Left lung (tissue), 10 donors: ENCODE measurements around the gene HES7. TPM values are rescaled to one million over a fixed set of nuclear protein-coding genes. Genes with fewer than 3 reads are reported as not detected.

Source experiments
- ATAC-seq: fragments of 200-7000 bp; cut with Tn5 transposase; one replicate; pipeline ENCODE4 v1.9.1; 2020; ENCODE audit warnings: moderate library complexity
- DNase-seq, 4 donors: peaks; one replicate each; pipeline ENCODE4 v3.0.0-alpha.2; 2013 to 2020
- H3K27ac ChIP-seq, 2 donors: fragments of 200-600 bp; sonication (generic) in 1 of 2; one replicate each; pipeline versions ENCODE4 v1.5.0 to v1.8.0; 2020 to 2021
- H3K27me3 ChIP-seq, 2 donors: fragments of 200-600 bp; sonication (generic) in 1 of 2; one replicate each; pipeline versions ENCODE4 v1.5.0 to v1.8.0; 2020 to 2021
- H3K36me3 ChIP-seq, 2 donors: fragments of 200-600 bp; sonication (generic) in 1 of 2; one replicate each; pipeline versions ENCODE4 v1.5.0 to v1.8.0; 2020 to 2021
- H3K4me1 ChIP-seq, 2 donors: fragments of 200-600 bp; one replicate each; pipeline ENCODE4 v1.8.0; 2021
- H3K4me3 ChIP-seq, 2 donors: fragments of 200-600 bp; sonication (generic) in 1 of 2; one replicate each; pipeline versions ENCODE4 v1.5.0 to v1.8.0; 2020 to 2021; ENCODE audit warnings: mild to moderate bottlenecking in 1 of 2
- H3K9me3 ChIP-seq, 2 donors: fragments of 200-600 bp; sonication (generic) in 1 of 2; one replicate each; pipeline versions ENCODE4 v1.5.0 to v1.8.0; 2020 to 2021
- intact Hi-C, 2 donors: fragments of 100-400 bp; cut with DNase I; formaldehyde crosslinking; loops; one replicate each; pipeline versions ENCODE4 v1.11.2 to v1.14.2; 2022
- polyA plus RNA-seq, 6 donors: library from polyadenylated mRNA; unstranded; fragments of 120-200 nt; gene quantifications; one replicate each; pipeline ENCODE4 v1.2.1, GENCODE V29; 2013; ENCODE audit not compliant: insufficient read length in 6 of 6
- total RNA-seq, 2 donors: library from RNA; stranded (reverse); fragmentation: NEBNext Ultra II Directional; extraction: Animal tissue kit (Norgen Biotek cat#: 25700); gene quantifications; one replicate each; pipeline ENCODE4 v1.2.1, GENCODE V29; 2021
- TF ChIP-seq, protein P1 (sequence below), 2 donors: fragments of 200-600 bp; sonication (generic) in 1 of 2; IDR thresholded peaks; one replicate each; pipeline versions ENCODE4 v1.5.0 to v1.8.0; 2021; ENCODE audit warnings: antibody characterized with exemption in 2 of 2
- donor health status: DM: no; HTN: yes; CAD: no.
- donor health status: DM: no; HTN: no; CAD: no.

The HES7 gene
- total and polyA plus RNA-seq, 8 donors: 0.10 to 0.52 (median 0.20) TPM; not detected in 5

DNA sequence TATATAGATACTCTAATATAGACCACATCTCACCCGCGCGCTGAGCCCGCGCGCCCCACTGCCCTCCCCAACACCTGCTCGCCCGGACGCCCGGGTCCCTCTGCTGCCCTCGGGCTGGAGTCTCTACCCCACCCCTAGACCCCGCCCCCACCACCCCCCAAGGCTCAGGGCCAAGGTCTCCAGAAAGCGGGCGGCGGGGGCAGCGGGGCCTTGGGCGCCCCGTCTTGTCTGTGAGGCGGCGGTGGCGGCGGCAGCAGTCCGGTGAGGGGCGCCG lies 2.6 kb downstream of the HES7 start:
- intact Hi-C loops: loop anchor here in 1 of 2 donors (10.0 kb wide), 1 partner anchor 63 kb away; no protein-coding TSS in a partner anchor
- Histone ChIP-seq H3K36me3 (no peaks in the 10 kb centered on the region), H3K4me3 (peak overlapping the region; percentile 33 to 49), H3K9me3 (no peaks in the 10 kb centered on the region), H3K27me3 (peaks cover 41 to 85% of the 10 kb centered on the region in 2 donors), H3K27ac (no peak overlapping the region), H3K4me1 (peaks cover 41 to 91% of the 10 kb centered on the region in 2 donors)
- ATAC-seq (no peak), DNase-seq (no peak)
- TF ChIP-seq, protein P1, sequence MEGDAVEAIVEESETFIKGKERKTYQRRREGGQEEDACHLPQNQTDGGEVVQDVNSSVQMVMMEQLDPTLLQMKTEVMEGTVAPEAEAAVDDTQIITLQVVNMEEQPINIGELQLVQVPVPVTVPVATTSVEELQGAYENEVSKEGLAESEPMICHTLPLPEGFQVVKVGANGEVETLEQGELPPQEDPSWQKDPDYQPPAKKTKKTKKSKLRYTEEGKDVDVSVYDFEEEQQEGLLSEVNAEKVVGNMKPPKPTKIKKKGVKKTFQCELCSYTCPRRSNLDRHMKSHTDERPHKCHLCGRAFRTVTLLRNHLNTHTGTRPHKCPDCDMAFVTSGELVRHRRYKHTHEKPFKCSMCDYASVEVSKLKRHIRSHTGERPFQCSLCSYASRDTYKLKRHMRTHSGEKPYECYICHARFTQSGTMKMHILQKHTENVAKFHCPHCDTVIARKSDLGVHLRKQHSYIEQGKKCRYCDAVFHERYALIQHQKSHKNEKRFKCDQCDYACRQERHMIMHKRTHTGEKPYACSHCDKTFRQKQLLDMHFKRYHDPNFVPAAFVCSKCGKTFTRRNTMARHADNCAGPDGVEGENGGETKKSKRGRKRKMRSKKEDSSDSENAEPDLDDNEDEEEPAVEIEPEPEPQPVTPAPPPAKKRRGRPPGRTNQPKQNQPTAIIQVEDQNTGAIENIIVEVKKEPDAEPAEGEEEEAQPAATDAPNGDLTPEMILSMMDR (IDR thresholded peaks at IDR 0.05): no peak

DNA sequence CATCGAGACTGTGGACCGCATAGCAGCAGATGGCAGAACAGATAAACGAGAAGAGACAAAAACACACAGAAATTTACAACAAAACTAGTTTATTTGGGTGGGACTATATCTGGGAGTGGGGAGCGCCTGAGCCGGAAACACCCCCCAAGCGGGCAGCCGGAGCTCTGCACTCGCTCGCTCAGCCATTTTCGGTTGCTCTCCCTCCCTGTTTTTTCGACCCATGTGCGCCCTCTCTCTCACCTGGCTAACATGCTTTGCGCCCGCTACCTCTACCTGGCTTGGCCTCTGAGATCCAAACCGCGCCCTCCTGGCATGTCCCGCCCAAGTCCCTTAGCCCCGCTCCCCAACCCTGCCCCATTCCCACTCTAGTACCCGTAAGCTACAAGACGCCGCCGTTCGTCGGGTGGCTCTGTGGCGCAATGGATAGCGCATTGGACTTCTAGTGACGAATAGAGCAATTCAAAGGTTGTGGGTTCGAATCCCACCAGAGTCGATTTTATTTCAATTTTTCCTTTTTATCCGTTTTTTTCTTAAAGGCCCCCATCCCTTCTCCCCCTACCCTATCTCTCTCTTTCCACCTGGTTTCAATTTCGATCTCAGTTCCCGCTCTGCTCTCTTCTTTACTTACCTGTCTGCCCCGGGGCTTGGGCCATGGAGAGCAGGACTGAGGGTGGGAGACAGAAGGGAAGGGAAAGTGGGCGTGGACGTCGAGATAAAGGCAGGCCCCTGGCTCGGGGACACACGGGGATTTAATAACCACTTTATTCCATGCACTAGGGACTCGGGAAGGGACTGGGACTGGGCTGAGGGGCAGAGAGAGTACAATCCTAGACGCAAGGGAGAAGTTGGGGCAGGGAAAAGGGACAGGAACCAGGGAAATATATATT lies 3.1 kb downstream of the HES7 start:
- intact Hi-C loops: loop anchor here in 1 of 2 donors (10.0 kb wide), 1 partner anchor 64 kb away; no protein-coding TSS in a partner anchor
- H3K4me3 ChIP-seq: peak overlapping the region; percentile 33 to 49
- ATAC-seq (peak; percentile 17), DNase-seq (peak in 2 of 4 donors; percentile 77 to 86)
- H3K27ac ChIP-seq: peak overlapping the region; percentile 5 to 37
- TF ChIP-seq, protein P1 (IDR thresholded peaks at IDR 0.05): peak; percentile 13 to 19
- H3K9me3 ChIP-seq: no peaks in the 10 kb centered on the region
- no peaks in the 10 kb centered on the region for H3K36me3 ChIP-seq
- peaks cover 41 to 85% of the 10 kb centered on the region in 2 donors for H3K4me1 ChIP-seq
- H3K27me3 ChIP-seq: peaks cover 47 to 85% of the 10 kb centered on the region in 2 donors

DNA sequence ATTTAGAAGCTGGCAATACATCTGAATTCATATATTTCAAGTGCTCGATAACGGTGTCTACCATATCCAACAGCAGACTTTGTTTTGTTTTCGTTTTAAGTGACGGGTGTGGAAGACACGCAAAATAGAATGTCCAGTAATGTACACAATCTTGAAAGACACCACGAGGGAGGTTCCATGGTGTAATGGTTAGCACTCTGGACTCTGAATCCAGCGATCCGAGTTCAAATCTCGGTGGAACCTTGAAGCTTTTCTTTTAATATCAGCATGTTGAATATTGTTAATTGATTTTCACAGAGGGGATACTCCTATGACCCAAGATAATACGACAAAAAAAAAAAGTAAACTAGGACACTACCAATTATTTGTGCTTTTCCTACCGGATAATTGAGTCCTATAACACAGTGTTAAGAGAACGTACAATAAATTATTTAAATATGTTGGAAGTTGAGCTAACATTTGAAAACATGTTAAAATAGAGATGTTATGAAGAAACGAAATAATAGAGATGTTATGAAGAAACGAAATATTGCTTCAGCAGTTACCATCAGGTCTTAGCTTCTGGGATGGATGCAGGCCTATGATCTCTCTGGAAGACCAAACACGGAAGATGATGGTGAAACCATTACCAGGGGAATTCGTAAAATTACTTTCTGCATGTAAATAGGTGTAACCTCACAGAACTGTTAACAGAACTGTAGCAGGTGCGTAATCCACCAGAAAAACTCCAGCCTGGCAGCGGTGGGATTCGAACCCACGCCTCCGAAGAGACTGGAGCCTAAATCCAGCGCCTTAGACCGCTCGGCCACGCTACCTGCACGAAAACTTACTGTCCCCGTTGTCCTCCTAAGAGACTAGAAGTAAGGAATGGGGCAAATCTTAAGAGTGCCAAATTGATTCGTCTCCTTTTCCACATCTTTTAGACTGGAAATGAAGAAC lies 4.1 kb downstream of the HES7 start:
- H3K4me1 ChIP-seq: peaks cover 35 to 76% of the 10 kb centered on the region in 2 donors
- peak in 3 of 4 donors; percentile 77 to 95 (median 92) for DNase-seq
- no peaks in the 10 kb centered on the region for H3K36me3 ChIP-seq
- TF ChIP-seq, protein P1 (IDR thresholded peaks at IDR 0.05): no peak
- peak overlapping the region; percentile 70 to 85 for H3K27ac ChIP-seq
- peaks cover 48 to 85% of the 10 kb centered on the region in 2 donors for H3K27me3 ChIP-seq
- H3K4me3 ChIP-seq: peak overlapping the region; percentile 52 to 54
- H3K9me3 ChIP-seq: no peaks in the 10 kb centered on the region
- intact Hi-C loops: loop anchor here in 1 of 2 donors (10.0 kb wide), 1 partner anchor 65 kb away; no protein-coding TSS in a partner anchor
- peak; percentile 59 for ATAC-seq

DNA sequence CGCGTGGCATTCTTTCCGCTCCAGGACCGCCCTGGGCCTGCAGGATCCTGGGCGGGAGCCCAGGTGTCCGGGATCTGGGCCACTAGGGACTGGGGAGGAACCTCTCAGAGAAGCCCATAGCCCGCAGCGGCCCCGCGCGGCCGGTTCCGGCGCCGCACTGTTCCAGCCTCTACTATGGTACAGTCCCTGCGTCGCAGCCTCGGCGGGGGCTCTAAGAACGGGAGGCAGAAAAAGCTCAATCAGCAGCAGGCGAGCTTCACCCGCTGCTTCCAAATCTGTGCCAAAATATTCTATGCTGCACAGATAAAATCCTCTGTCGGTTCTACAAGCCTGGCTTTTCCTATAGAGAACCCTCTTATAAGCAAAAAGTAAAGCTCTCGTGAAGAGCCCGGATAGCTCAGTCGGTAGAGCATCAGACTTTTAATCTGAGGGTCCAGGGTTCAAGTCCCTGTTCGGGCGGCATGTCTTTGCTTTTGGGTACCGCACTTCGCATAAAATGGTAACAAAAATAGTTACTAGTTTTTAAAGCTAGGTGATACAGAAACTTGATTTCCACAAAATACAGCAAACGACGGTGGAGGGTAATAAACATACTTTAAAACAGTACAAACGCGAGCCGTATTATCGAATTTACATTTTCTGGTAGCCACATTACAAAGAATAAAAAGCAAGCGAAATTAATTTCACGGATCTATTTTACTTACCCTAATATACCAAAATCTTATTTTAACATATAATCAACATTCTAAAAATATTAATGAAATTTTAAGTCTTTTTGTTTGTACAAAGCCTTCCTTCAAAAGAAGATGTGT lies 4.9 kb downstream of the HES7 start:
- Histone ChIP-seq H3K27ac (peak overlapping the region; percentile 70 to 85), H3K36me3 (no peaks in the 10 kb centered on the region), H3K27me3 (peaks cover 47 to 85% of the 10 kb centered on the region in 2 donors), H3K9me3 (no peaks in the 10 kb centered on the region), H3K4me3 (peak overlapping the region; percentile 52 to 54), H3K4me1 (peaks cover 27 to 68% of the 10 kb centered on the region in 2 donors)
- intact Hi-C loops: no loop called here
- ATAC-seq (peak; percentile 77), DNase-seq (peak; percentile 86 to 98 (median 88))
- TF ChIP-seq, protein P1 (IDR thresholded peaks at IDR 0.05): peak; percentile 67 to 86
